Measurements from ENCODE around the gene VSIG1. TPM values are rescaled to one million over a fixed set of nuclear protein-coding genes. Genes with fewer than 3 reads are reported as not detected.

VSIG1 gene
- total and polyA plus RNA-seq, 7 donors = not detected

DNA sequence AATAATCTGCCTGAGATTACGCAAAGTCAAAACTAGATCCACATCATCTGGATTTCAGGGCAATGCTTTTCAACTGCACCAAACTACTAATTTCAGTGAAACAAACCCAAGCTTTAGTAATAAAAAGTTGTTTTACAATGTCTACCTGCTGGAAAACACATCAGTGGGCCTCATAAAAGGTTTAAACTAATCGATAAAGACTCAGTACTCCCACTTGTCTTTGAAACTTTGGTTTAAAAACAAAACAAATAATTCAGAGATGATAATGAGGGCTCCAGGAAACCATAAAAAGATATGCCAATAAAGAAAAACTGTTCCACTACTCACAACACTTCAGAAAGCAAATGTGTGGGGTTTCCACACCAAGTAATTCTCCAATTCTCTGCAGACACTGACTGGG is 36.2 kb downstream of the VSIG1 start:
- Histone ChIP-seq H3K4me3 (no peak overlapping the region), H3K9me3 (no peaks in the 10 kb centered on the region), H3K27ac (no peak overlapping the region), H3K27me3 (ENCODE audit: insufficient read depth in 3 of 3, low read length in 2 of 3) (peaks cover 0 to 11% (median 0%) of the 10 kb centered on the region in 3 donors), H3K36me3 (ENCODE audit: insufficient read depth in 1 of 2, low read depth in 1 of 2) (peaks cover 0 to 27% of the 10 kb centered on the region in 2 donors), H3K4me1 (no peaks in the 10 kb centered on the region)
- intact Hi-C loops (cut with DNase I) = no loop called here
- ATAC-seq (no peak), DNase-seq (no peak)
- WGBS, 3 donors = 93 to 95% (median 94%) methylated on average over 2 of the region's 2 CpGs
- TF ChIP-seq, protein P1, sequence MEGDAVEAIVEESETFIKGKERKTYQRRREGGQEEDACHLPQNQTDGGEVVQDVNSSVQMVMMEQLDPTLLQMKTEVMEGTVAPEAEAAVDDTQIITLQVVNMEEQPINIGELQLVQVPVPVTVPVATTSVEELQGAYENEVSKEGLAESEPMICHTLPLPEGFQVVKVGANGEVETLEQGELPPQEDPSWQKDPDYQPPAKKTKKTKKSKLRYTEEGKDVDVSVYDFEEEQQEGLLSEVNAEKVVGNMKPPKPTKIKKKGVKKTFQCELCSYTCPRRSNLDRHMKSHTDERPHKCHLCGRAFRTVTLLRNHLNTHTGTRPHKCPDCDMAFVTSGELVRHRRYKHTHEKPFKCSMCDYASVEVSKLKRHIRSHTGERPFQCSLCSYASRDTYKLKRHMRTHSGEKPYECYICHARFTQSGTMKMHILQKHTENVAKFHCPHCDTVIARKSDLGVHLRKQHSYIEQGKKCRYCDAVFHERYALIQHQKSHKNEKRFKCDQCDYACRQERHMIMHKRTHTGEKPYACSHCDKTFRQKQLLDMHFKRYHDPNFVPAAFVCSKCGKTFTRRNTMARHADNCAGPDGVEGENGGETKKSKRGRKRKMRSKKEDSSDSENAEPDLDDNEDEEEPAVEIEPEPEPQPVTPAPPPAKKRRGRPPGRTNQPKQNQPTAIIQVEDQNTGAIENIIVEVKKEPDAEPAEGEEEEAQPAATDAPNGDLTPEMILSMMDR (IDR thresholded peaks at IDR 0.05) = no peak

DNA sequence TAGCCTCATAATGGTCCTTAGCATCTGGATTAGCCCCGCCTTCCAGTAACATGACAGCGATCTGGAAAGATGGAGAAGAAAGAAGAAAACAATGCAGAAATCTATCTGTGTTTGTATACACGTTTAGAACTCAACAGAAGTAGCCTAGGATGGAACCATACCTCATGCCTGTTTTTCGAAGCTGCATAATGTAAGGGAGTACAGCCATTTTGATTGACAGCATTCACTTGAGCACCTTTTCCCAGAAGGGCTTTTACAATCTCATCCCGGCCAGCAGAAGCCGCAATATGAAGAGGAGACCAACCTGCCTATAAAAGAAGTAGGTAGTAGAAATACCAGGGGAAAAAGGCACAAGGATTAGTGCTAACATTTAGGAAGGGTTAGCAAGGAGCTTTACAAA is 42.9 kb downstream of the VSIG1 start:
- ATAC-seq (no peak), DNase-seq (no peak)
- 63 to 96% (median 92%) methylated on average over 6 of the region's 6 CpGs for WGBS, 3 donors
- TF ChIP-seq, protein P1 (IDR thresholded peaks at IDR 0.05) = no peak
- H3K27me3 ChIP-seq (ENCODE audit: insufficient read depth in 3 of 3, low read length in 2 of 3) = peaks cover 0 to 8% (median 0%) of the 10 kb centered on the region in 3 donors
- peaks cover 0 to 47% of the 10 kb centered on the region in 2 donors for H3K36me3 ChIP-seq (ENCODE audit: insufficient read depth in 1 of 2, low read depth in 1 of 2)
- H3K27ac ChIP-seq = no peak overlapping the region
- H3K4me3 ChIP-seq = no peak overlapping the region
- intact Hi-C loops (cut with DNase I) = no loop called here
- no peaks in the 10 kb centered on the region for H3K9me3 ChIP-seq
- no peaks in the 10 kb centered on the region for H3K4me1 ChIP-seq

GRCh38 chrX:108088511-108088910 is 43.6 kb downstream of the VSIG1 start:
- TF ChIP-seq, protein P1 (IDR thresholded peaks at IDR 0.05) = no peak
- no peaks in the 10 kb centered on the region for H3K9me3 ChIP-seq
- H3K27me3 ChIP-seq (ENCODE audit: insufficient read depth in 3 of 3, low read length in 2 of 3) = peaks cover 0 to 8% (median 0%) of the 10 kb centered on the region in 3 donors
- H3K27ac ChIP-seq = no peak overlapping the region
- no peak for ATAC-seq
- H3K4me3 ChIP-seq = no peak overlapping the region
- intact Hi-C loops (cut with DNase I) = no loop called here
- no peaks in the 10 kb centered on the region for H3K4me1 ChIP-seq
- DNase-seq = no peak
- peaks cover 0 to 46% of the 10 kb centered on the region in 2 donors for H3K36me3 ChIP-seq (ENCODE audit: insufficient read depth in 1 of 2, low read depth in 1 of 2)
- WGBS, 3 donors = 69 to 100% (median 85%) methylated on average over 1 of the region's 1 CpG

GRCh38 chrX:108090491-108091263 is 45.8 kb downstream of the VSIG1 start:
- ATAC-seq = peak in 1 of 4 donors; percentile 9
- DNase-seq = no peak
- Histone ChIP-seq H3K27ac (peak overlapping the region; percentile 86), H3K27me3 (ENCODE audit: insufficient read depth in 3 of 3, low read length in 2 of 3) (no peaks in the 10 kb centered on the region), H3K4me3 (peak overlapping the region; percentile 70), H3K4me1 (no peaks in the 10 kb centered on the region), H3K36me3 (ENCODE audit: insufficient read depth in 1 of 2, low read depth in 1 of 2) (peaks cover 0 to 24% of the 10 kb centered on the region in 2 donors), H3K9me3 (no peaks in the 10 kb centered on the region)
- intact Hi-C loops (cut with DNase I) = no loop called here
- TF ChIP-seq, protein P1 (IDR thresholded peaks at IDR 0.05) = no peak
- 2 to 36% (median 2%) methylated on average over 17 to 20 of the region's 20 CpGs for WGBS, 3 donors
